Measurements from ENCODE around the gene MYO1D. TPM values are rescaled to one million over a fixed set of nuclear protein-coding genes. Genes with fewer than 3 reads are reported as not detected.

Gene MYO1D
- total RNA-seq, 2 experiments from 2014 or later: 2.2 to 2.3 TPM

DNA sequence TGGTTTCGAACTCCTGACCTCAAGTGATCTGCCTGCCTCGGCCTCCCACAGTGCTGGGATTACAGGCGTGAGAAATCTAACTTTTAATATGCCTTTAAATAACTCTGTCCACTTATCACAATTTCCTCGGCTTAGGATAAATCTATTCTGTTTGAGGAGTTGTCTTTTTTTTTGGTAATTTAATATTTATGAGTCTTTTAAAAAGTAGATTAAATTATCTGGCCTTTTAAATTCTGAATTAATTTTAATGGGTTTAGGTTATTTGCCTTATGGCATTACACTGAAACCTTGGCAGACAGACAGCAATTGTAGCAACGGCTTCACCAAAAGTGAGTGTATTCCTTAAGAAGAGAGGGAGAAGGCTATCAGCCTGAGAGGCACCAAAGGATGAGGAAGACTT, 66.2 kb downstream of the MYO1D start:
- POLR2A ChIA-PET: no interaction called here
- Mint-ChIP-seq H3K36me3 (ENCODE audit: low read depth) (no peaks in the 10 kb centered on the region), H3K27ac (no peak overlapping the region), H3K4me1 (ENCODE audit: low read depth) (peaks cover 5% of the 10 kb centered on the region), H3K27me3 (ENCODE audit: low read depth) (peaks cover 4% of the 10 kb centered on the region), H3K4me3 (no peak overlapping the region), H3K9me3 (ENCODE audit: insufficient read depth) (no peaks in the 10 kb centered on the region)
- DNase-seq (no peak), ATAC-seq (no peak)
- CTCF ChIA-PET: no interaction called here

DNA sequence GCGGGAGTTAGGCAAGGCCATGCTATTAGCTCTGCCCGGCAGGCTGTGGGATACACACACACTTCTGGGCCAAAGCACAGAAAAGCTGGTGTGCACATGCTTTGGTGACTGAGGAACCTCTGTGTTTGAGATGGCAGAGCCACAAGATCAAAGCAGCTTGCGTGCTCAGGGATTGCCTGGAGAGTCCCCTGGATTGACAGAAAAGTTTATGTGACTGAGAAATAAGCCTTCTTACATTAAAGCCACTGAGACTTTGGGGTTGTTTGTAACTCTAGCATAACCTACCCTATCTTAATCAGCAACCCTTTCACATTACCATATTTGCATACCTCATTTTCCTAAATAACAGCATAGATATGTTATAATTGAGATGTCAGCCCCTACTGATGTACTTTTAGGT, 69.3 kb downstream of the MYO1D start:
- ChIA-PET POLR2A (no interaction called here), CTCF (interaction anchor here (1.6 kb wide), 1 partner anchor 70 kb away, joined by 5 read pairs; the partner anchor contains the start of gene MYO1D)
- Mint-ChIP-seq H3K27me3 (ENCODE audit: low read depth) (peaks cover 6% of the 10 kb centered on the region), H3K4me3 (no peak overlapping the region), H3K36me3 (ENCODE audit: low read depth) (no peaks in the 10 kb centered on the region), H3K4me1 (ENCODE audit: low read depth) (peaks cover 10% of the 10 kb centered on the region), H3K9me3 (ENCODE audit: insufficient read depth) (no peaks in the 10 kb centered on the region), H3K27ac (no peak overlapping the region)
- ATAC-seq (no peak), DNase-seq (no peak)

DNA sequence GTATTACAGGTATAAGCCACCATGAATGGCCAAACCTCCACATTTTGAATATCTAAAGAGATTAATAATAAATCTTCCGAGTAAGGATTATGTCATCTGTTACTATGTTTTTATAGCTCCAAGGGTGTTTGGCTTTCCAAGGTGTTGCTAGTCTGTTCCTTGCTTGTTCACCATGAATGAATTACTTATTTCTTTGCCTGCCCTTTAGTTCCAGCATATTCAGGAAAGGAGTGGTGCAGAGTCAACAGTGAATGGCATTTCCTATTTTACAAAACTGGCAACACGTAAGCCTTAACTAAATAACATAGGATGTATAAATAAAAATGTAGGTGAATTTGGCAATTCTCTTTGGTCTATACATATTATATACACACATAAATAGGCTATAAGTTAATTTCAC, 70.3 kb downstream of the MYO1D start:
- H3K27ac Mint-ChIP-seq: no peak overlapping the region
- H3K4me1 Mint-ChIP-seq (ENCODE audit: low read depth): peaks cover 10% of the 10 kb centered on the region
- DNase-seq: no peak
- ATAC-seq: no peak
- H3K4me3 Mint-ChIP-seq: no peak overlapping the region
- H3K27me3 Mint-ChIP-seq (ENCODE audit: low read depth): peaks cover 7% of the 10 kb centered on the region
- CTCF ChIA-PET: interaction anchor here (1.9 to 2.4 kb wide), 3 partner anchors 23 to 70 kb away, joined by 4 to 8 read pairs (median 7); partner anchors contain the start of gene MYO1D
- H3K9me3 Mint-ChIP-seq (ENCODE audit: insufficient read depth): no peaks in the 10 kb centered on the region
- no peaks in the 10 kb centered on the region for H3K36me3 Mint-ChIP-seq (ENCODE audit: low read depth)
- POLR2A ChIA-PET: no interaction called here

DNA sequence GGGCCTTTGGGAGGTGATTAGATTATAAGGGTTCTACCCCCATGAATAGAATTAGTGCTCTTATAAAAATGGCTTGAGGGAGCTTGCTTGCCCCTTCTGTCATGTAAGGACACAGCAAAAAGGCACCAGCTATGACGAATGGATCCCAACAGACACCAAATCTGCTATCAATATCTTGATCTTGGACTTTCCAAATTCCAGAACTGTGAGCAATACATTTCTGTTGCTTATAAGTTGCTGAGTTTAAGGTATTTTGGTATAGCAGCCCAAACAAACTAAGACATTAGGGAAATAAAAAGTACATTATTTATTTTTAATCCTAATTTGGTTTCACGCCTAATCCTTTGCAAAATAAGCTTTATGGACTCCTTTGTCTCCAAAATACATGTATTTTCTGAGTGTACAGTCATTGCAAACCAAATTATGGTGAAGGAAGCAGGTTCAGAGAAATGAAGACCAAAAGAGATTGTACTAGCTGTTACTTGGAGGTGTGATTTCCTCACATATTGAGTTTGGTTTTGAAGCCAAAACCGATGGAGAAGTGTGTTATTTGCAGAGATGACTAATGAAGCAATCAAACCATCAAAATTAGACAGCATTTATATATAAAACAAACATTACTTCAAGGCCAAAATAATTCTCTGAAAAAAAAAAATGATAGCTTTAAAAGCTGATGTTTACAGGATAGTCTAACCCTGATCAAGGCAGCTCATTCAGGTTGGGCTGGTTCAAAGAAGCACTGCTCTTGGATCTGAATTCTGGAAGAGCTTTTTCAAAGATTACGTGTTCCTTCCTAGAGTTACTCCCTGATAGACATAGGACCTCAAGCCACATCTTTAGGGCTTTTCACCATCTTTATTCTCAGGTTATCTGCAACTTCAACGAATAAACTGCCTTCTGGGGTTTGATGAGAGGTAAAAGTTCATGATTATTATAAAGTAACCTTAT, 71.6 kb downstream of the MYO1D start:
- Mint-ChIP-seq H3K9me3 (ENCODE audit: insufficient read depth) (no peaks in the 10 kb centered on the region), H3K4me3 (no peak overlapping the region), H3K27me3 (ENCODE audit: low read depth) (peaks cover 6% of the 10 kb centered on the region), H3K4me1 (ENCODE audit: low read depth) (peaks cover 10% of the 10 kb centered on the region), H3K27ac (no peak overlapping the region), H3K36me3 (ENCODE audit: low read depth) (no peaks in the 10 kb centered on the region)
- ChIA-PET POLR2A (no interaction called here), CTCF (interaction anchor here (0.5 to 2.4 kb wide), 6 partner anchors 10 to 667 kb away, joined by 3 to 8 read pairs (median 6); partner anchors contain the start of gene MYO1D)
- ATAC-seq (no peak), DNase-seq (no peak)

DNA sequence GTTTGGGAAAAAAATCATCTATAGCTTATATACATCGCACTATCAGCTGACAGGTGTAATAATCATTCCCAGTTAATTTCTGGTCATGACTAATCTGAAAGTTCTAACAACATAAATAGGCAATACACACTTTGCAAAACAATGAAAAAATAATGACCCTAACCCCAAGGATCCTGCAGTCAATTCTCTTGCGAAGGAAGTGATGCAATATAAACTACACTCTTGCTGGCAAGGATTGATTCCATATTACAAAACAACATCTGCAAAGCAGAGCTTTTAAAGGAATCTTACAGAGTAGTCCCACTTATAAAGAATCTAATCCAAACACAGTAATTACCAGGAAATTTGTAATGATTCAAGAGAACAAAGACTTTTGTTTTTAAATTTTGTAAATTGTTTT, 73.4 kb downstream of the MYO1D start:
- H3K4me1 Mint-ChIP-seq (ENCODE audit: low read depth): peaks cover 5% of the 10 kb centered on the region
- DNase-seq (no peak), ATAC-seq (no peak)
- H3K36me3 Mint-ChIP-seq (ENCODE audit: low read depth): no peaks in the 10 kb centered on the region
- peaks cover 6% of the 10 kb centered on the region for H3K27me3 Mint-ChIP-seq (ENCODE audit: low read depth)
- ChIA-PET CTCF (interaction anchor here (0.9 kb wide), 1 partner anchor 74 kb away, joined by 3 read pairs; the partner anchor contains the start of gene MYO1D), POLR2A (no interaction called here)
- no peak overlapping the region for H3K27ac Mint-ChIP-seq
- no peaks in the 10 kb centered on the region for H3K9me3 Mint-ChIP-seq (ENCODE audit: insufficient read depth)
- no peak overlapping the region for H3K4me3 Mint-ChIP-seq

DNA sequence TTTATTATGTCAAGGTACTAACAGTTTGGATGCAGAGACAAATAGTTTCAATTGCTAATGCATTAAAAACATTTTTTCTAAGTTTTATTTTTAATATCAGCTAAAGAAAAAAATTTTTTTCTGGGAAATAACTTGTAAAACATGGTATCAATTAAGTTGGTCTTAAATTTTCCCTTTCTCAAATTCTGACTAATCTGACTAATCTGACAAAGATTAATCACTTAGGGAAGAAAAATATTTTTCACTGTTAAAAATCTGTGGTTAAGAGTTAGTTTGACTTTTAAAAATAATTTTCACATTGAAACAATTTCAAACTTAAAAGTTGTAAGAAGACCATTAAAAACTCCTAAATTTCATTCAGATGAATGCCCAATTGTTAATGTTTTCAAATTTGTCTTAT, 74.6 kb downstream of the MYO1D start:
- no peak for ATAC-seq
- CTCF ChIA-PET: interaction anchor here (1.0 to 3.8 kb wide), 4 partner anchors 19 to 134 kb away, joined by 3 to 14 read pairs (median 3); partner anchors contain the start of gene MYO1D
- no peak overlapping the region for H3K27ac Mint-ChIP-seq

DNA sequence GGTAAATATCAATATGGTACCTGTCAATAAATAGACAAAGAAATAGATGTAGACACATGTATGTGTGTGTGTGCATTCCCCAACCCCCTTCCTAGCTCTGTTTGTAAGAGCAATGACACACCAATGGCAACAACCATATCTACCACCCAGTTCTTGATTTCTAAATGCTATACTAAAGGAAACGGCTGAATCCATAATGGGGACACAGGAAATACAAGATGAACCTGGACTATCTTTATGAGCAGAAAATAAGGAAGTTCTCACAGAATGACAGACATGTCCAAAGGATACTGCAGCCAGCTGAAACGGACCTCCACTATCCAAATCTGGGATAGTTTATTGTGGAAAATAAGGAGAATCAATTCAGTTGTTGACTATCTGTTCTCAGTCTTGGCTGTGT, 75.3 kb downstream of the MYO1D start:
- Mint-ChIP-seq H3K4me1 (ENCODE audit: low read depth) (peaks cover 5% of the 10 kb centered on the region), H3K27me3 (ENCODE audit: low read depth) (peaks cover 6% of the 10 kb centered on the region), H3K9me3 (ENCODE audit: insufficient read depth) (no peaks in the 10 kb centered on the region), H3K4me3 (no peak overlapping the region), H3K36me3 (ENCODE audit: low read depth) (no peaks in the 10 kb centered on the region), H3K27ac (no peak overlapping the region)
- ChIA-PET POLR2A (no interaction called here), CTCF (interaction anchor here (1.3 to 3.8 kb wide), 3 partner anchors 54 to 135 kb away, joined by 3 to 14 read pairs (median 3); partner anchors contain the start of gene MYO1D)
- no peak for ATAC-seq
- DNase-seq: no peak

More for the DNA sequence above, 74.6 kb downstream of the MYO1D start:
- H3K4me1 Mint-ChIP-seq (ENCODE audit: low read depth): peaks cover 5% of the 10 kb centered on the region
- H3K9me3 Mint-ChIP-seq (ENCODE audit: insufficient read depth): no peaks in the 10 kb centered on the region
- H3K36me3 Mint-ChIP-seq (ENCODE audit: low read depth): no peaks in the 10 kb centered on the region
- POLR2A ChIA-PET: no interaction called here
- peaks cover 6% of the 10 kb centered on the region for H3K27me3 Mint-ChIP-seq (ENCODE audit: low read depth)
- no peak overlapping the region for H3K4me3 Mint-ChIP-seq
- DNase-seq: no peak

DNA sequence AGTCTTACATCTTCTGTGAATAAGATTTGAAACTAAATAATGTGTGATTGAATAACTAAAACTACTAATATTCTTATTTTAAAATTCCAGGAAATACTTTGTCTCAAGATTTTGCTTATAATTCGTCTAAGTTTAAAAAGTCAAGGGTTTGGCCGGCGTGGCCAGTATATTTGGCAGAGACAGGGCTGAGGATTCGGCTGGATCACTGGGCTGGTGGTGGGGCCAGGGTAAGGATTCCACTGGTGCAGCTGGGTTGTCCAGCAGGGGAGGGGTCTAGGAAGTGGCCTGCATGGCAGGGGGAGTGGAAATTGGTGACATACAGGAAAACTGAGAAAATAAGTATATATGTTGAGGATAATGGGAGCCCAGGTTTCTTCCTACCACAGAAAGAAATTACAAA, 75.7 kb downstream of the MYO1D start:
- DNase-seq (no peak), ATAC-seq (no peak)
- H3K4me3 Mint-ChIP-seq: no peak overlapping the region
- H3K27me3 Mint-ChIP-seq (ENCODE audit: low read depth): peaks cover 6% of the 10 kb centered on the region
- peaks cover 5% of the 10 kb centered on the region for H3K4me1 Mint-ChIP-seq (ENCODE audit: low read depth)
- CTCF ChIA-PET: interaction anchor here (1.4 to 3.8 kb wide), 2 partner anchors 75 to 135 kb away, joined by 3 to 14 read pairs; partner anchors contain the start of gene MYO1D
- no peak overlapping the region for H3K27ac Mint-ChIP-seq
- POLR2A ChIA-PET: no interaction called here
- no peaks in the 10 kb centered on the region for H3K36me3 Mint-ChIP-seq (ENCODE audit: low read depth)
- H3K9me3 Mint-ChIP-seq (ENCODE audit: insufficient read depth): no peaks in the 10 kb centered on the region

DNA sequence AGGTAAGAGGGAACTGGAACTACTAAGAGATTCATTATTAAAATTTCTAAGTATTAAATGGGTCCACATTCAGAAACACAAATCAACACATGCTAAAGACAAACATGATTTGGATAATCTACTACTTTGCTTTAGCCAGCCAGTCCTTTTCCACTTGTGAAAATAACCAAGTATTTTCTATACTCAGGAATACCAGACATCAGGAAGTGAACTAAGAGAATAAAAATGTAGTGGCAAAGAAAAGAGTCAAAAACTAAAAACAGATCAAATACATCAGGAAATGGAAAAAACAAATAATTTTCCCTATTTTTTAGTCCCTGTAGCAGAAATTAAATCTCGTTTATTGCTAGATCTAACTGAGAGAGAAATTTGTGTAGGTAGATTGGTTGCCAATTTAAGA, 78.0 kb downstream of the MYO1D start:
- Mint-ChIP-seq H3K4me1 (ENCODE audit: low read depth) (no peaks in the 10 kb centered on the region), H3K4me3 (no peak overlapping the region), H3K9me3 (ENCODE audit: insufficient read depth) (no peaks in the 10 kb centered on the region), H3K36me3 (ENCODE audit: low read depth) (no peaks in the 10 kb centered on the region), H3K27me3 (ENCODE audit: low read depth) (peaks cover 6% of the 10 kb centered on the region), H3K27ac (no peak overlapping the region)
- DNase-seq (no peak), ATAC-seq (no peak)
- ChIA-PET POLR2A (interaction anchor here (0.6 kb wide), 1 partner anchor 186 kb away, joined by 3 read pairs; no protein-coding TSS in a partner anchor), CTCF (interaction anchor here (0.9 to 3.8 kb wide), 2 partner anchors 16 to 78 kb away, joined by 3 to 14 read pairs; partner anchors contain the start of gene MYO1D)

DNA sequence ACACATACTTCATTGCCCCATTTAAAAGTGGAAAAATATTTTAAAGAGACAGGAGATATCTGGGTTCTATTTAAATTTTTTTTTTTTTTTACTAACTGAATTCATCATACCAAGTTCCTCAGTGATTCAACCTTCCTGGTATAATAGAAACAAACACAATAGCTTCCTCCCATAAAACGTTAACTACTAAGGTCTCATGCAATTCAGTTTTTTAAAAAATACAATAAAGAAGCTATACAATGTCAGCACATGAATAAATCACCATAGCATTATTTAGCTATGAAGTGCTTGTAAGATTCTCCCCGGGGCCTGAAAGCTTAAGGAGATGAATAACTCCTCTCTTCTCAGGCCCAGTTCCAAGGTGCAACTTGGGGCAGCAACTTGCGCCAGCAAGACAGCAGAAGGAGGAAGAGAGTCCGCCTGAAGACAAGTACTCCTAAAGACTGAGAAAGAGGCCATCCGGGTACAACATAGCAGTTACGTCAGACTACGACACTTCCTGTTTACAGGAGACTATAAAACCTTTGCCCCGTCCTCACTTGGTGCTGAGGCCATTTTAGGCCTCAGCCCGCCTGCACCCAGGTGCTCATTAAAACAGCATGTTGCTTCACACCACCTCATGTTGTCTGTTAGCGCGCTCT, 81.5 kb downstream of the MYO1D start:
- ChIA-PET CTCF (interaction anchor here (0.6 to 1.3 kb wide), 3 partner anchors 10 to 13 kb away, joined by 3 to 5 read pairs (median 5); no protein-coding TSS in a partner anchor), POLR2A (no interaction called here)
- H3K9me3 Mint-ChIP-seq (ENCODE audit: insufficient read depth): no peaks in the 10 kb centered on the region
- no peaks in the 10 kb centered on the region for H3K4me1 Mint-ChIP-seq (ENCODE audit: low read depth)
- no peak overlapping the region for H3K27ac Mint-ChIP-seq
- ATAC-seq (no peak), DNase-seq (no peak)
- H3K4me3 Mint-ChIP-seq: no peak overlapping the region
- H3K27me3 Mint-ChIP-seq (ENCODE audit: low read depth): no peaks in the 10 kb centered on the region
- H3K36me3 Mint-ChIP-seq (ENCODE audit: low read depth): no peaks in the 10 kb centered on the region

DNA sequence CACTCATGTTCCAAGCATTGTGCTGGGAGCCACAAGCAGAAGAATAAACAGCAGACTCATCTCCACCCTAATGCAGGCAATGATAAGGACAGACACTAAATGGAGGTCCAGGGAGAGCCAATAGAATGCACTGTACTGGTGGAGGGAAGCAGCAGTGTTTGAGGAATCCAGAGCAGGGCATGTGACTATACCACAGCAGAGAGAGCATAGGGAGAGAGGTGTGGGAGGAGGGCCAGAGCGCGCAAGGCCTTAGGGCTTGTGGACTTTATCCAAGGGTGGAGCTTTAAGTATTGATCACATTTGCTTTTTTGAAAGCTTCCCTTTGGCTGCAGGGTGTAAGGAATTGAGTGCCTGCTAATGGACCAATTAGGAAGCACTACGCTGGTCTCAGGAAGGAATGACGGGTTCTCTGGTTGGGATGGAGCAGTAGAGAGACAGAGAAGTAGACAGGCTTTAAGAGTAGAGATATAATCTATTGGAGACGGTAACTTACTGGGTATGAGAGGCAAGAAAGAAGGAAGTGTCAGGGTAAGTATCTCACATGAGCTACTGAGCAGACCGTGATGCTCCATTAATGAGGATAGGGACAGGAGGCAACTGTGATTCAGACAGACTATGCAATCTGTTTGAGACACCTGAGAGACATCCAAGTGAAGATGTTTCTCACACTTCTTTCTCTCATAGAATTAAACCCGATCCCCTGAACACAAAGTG, 82.2 kb downstream of the MYO1D start:
- ATAC-seq: no peak
- no peak overlapping the region for H3K4me3 Mint-ChIP-seq
- CTCF ChIA-PET: interaction anchor here (0.6 to 0.9 kb wide), 3 partner anchors 11 to 83 kb away, joined by 3 to 5 read pairs (median 3); no protein-coding TSS in a partner anchor

More for the DNA sequence above, 82.2 kb downstream of the MYO1D start:
- Mint-ChIP-seq H3K9me3 (ENCODE audit: insufficient read depth) (no peaks in the 10 kb centered on the region), H3K36me3 (ENCODE audit: low read depth) (no peaks in the 10 kb centered on the region), H3K4me1 (ENCODE audit: low read depth) (no peaks in the 10 kb centered on the region), H3K27me3 (ENCODE audit: low read depth) (no peaks in the 10 kb centered on the region), H3K27ac (no peak overlapping the region)
- POLR2A ChIA-PET: no interaction called here
- DNase-seq: no peak

Data from activated CD8-positive, alpha-beta T cell treated with anti-CD3 and anti-CD28 coated beads, Interleukin-2, amount 10 ng/mL, durations not matched to agents 7 days and 5 days (primary cell).